Activated naive CD4-positive, alpha-beta T cell treated with anti-CD3 and anti-CD28 coated beads, Interleukin-2, amount 50 U/mL, for 16 hours (primary cell): Measurements from ENCODE around the gene MEA1.
"Not testable (repeated sequence)": the region's sequence is repeated elsewhere in the genome, so short reads cannot be mapped to it uniquely, and the experiment has no call there.

Source experiments
- DNase-seq: peaks from one replicate; pipeline ENCODE4 v3.0.0-alpha.2; 2020

The MEA1 gene

GRCh38 chr6:43013843-43014433, at the start of gene MEA1, which contains the start of gene KLHDC3:
MEA1 (minus strand) TSS chr6:43013946; CDS start chr6:43013813, 133 bp downstream.
KLHDC3 (plus strand) TSS chr6:43014249; CDS start chr6:43017193, 2,944 bp downstream.
- DNase-seq, result peak; percentile 99

- DNase-seq, result no peak
These were observed 49.1 kb upstream of the MEA1 start for GRCh38 chr6:43062818-43063217.

GRCh38 chr6:43061861-43062260, 48.1 kb upstream of the MEA1 start:
- no peak for DNase-seq

DNA sequence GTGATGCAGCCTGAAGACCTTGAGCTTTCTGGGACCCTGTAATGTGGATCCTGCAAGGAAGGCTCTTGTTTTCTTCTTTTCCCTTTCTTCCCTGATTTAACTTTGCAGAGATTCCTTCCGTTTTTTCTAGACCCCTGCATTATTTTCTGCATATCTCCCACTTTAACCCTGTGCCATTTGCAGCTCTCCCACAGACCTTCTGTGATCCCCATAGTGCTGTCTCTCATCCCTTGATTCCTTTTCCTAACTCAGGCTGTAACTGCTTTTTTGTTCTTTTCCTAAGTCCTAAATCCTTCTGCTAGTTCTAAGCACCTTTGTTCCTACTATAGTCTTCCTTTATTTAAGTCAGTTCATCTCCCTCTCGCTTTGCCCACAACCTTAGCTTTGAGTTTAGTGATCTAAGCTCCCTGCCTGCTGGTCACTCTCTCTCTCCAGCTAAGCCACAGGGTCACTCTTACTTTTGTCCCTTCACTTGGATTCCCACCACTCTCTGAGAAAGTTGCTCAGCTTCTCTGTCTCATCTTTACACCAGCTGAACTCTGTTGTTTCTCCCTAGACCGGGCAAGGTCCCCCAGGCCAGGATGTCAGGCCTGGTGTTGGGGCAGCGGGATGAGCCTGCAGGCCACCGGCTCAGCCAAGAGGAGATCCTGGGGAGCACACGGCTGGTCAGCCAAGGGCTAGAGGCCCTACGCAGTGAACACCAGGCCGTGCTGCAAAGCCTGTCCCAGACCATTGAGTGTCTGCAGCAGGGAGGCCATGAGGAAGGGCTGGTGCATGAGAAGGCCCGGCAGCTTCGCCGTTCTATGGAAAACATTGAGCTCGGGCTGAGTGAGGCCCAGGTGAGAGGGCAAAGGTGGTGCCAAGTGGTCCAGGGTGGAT, 47.2 kb upstream of the MEA1 start:
- no peak for DNase-seq

- DNase-seq, result no peak
These were observed 46.4 kb upstream of the MEA1 start for GRCh38 chr6:43060034-43060754.

DNA sequence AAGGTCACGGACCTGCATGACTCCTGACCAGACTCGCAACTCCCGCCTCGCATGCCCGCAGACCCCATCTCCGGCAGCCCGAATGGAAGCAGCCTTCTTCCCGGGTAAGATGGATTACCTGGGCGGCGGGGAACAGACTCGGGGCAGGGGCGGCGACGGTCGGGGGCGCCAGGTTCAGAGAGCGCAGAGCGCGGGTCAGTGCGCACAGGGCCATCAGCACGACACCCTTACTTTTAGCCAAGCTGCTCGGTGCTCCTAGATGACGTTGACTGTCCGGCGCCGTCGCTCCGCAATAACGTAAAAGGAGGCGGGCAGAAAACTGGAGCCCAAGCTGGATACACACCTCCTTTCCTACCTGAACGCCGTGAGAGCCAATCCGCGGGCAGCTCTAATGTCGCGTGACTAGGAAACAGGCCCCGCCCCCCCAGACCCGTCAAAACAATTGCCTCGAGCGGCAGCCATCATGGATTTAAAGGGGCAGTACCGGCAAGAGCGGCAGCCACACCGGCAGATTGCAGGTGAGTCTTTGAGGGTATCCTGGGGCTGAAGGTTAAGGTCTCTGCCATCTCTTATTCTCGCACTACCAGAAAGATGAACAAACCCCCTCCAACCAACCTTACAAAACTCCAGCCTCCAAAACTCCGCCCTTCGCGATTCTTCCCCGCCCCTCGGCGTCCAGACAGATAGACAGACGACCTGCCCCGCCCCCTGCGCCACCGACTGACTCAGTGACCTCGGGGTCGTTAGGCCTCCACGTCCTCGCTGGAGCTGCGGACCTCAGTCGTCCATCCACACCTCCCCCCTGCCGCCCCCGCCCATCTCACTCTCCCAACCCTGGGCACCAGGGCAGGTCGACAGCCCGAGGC, 45.7 kb upstream of the MEA1 start, which contains the start of the genes KLC4 and MRPL2:
KLC4 (plus strand) TSS at position 464 of the 866 bp plus-strand sequence. CDS start 1,705 bp downstream, outside the sequence.
MRPL2 (minus strand) TSS at position 267 of the 866 bp plus-strand sequence; CDS start at position 214, 53 bp downstream.
- peak; percentile 96 for DNase-seq

- DNase-seq, result no peak
These were observed 44.8 kb upstream of the MEA1 start for GRCh38 chr6:43058531-43058930.

DNA sequence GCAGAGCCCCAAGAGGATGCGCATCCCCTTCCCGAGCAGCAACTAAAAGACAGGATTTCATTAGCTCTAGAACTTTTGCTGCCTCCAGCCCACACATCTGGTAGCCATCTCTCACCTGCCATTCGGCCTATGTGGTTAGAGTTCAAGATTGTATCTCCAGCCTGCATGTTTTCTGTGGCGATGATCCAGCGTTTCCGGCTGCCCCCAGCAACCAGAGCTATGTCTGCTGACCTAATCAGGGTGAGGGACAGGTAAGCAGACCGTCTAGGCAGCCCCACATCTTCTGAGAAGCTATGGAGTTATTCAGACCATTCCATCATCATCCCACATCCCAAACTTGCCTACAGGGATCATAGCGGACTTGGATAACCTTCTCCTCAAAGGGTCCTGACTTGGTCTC, 42.2 kb upstream of the MEA1 start:
- no peak for DNase-seq

GRCh38 chr6:43054206-43054943, 40.6 kb upstream of the MEA1 start:
- no peak for DNase-seq

DNA sequence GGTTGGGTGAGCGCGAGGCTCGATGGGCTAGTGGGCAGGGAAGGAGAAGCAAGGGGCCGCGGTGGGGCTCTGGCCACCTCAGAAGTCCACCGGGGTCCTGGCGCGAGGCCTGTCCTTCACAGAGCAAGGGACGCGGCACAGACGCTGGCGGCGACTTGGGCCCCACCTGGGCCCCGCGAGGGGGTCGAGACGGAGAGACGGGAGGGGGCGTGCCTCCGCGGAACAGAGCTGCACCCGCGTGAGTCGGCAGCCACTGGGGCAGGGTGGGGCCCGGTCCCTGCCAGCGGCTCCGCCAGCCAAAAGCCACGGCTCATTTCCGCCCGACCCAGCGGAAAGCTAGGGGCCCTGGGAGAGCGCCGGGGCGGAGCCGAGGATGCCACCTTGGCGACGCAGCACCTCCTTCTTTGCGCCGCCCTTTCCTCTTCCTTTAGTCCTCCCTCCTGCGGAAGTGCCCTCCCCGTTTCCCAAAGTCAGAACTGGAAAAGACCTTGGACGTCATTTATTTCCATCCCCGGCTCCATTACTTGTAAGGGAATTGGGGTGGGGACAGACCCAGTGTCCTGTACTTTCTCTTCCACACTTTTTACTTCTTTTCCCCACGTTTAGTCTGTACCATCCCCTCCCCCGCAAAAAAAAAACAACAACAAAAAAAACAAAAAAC, 39.9 kb upstream of the MEA1 start, which contains the start of gene CUL7:
CUL7 (minus strand) TSS at position 307 of the 661 bp plus-strand sequence. CDS start 1,063 bp downstream, outside the sequence.
- DNase-seq, result peak; percentile 92

- no peak for DNase-seq
These were observed 39.2 kb upstream of the MEA1 start for GRCh38 chr6:43052842-43053544.

- DNase-seq, result no peak
These were observed 38.6 kb upstream of the MEA1 start for GRCh38 chr6:43052225-43052841.

DNA sequence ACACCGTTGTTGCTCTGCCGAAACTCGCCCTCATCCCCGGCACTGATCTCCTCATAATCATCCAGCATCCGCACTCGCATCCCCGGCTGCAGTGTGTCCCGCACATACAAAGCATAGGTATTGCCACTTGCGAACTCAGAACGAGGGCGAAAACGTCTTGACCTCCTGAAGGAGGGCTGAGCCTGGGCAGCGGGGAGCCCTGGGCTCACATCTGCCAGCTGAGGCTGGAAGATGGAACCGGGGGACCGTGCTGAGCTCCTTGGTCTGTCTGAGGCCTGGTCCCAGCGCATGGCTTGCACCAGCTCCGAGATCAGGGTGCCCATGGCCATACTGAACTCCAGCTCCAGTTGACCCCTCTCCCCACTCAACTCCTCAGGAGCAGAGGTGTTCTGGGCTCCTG, 37.2 kb upstream of the MEA1 start:
- no peak for DNase-seq

DNA sequence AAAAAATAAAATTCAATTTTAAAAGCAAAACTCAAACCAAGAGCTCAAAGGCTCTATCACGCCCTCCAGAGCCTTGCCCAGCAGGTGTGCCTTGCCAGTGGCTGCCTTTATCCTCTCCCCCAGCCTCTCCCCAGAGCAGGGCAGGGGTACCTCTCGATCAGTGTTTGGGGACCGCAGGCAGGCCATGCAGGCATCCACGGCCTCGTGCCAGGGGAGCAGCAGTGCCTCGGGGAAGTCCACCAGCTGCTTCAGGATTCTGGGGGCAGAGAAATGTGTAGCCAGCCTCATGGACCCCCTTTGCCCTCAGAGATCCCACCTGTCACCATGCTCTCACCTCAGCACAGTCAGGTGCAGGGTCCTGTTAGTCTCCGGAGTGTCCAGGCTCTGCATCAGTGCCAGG, 34.3 kb upstream of the MEA1 start:
- DNase-seq, result no peak

- no peak for DNase-seq
These were observed 31.7 kb upstream of the MEA1 start for GRCh38 chr6:43045371-43045930.

GRCh38 chr6:43043310-43043709, 29.6 kb upstream of the MEA1 start:
- DNase-seq, result no peak

GRCh38 chr6:43041475-43041874, 27.7 kb upstream of the MEA1 start:
- not testable (repeated sequence) for DNase-seq

DNA sequence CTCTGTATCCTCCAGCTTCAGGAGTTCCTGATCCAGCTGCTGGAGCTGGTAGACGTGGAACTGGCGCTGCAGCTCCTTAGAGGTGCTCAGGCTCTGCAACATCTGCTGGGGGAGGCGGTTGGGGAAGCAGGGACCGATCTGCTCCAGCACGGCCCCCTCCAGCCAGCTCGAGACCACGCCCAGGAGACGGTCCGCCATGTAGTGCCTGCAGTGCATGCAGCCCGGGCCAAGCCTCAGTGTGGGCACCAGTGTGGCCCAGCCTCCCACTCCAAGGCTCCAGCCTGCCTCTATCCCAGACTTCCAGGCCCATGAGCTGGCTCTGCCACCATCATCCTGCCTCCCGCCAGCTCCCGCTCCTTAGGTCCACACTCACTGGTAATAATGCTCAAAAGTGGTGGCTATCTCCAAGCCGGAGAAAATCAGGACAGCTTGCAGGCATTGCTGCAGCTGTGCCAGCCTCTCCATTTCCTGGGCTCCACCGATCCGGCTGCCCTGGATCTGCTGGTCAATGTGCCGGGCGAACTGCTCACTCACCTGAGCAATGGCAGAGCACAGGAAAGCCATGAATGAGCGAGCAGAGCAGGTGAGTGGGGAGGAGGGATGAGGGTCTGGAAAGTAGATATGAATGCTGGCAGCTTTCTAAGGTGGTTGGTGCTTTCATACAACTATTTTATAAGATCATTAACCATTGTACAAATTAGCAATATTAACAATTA, 27.0 kb upstream of the MEA1 start:
- no peak for DNase-seq

GRCh38 chr6:43038727-43039126, 25.0 kb upstream of the MEA1 start:
- DNase-seq, result no peak
